ENCODE measurements around the gene AP5B1. TPM values are rescaled to one million over a fixed set of nuclear protein-coding genes. Genes with fewer than 3 reads are reported as not detected.
"Not testable (repeated sequence)": the region's sequence is repeated elsewhere in the genome, so short reads cannot be mapped to it uniquely, and the experiment has no call there.

Gene AP5B1
- polyA plus RNA-seq, 10 donors, result 1.4 to 3.0 (median 2.2) TPM

DNA sequence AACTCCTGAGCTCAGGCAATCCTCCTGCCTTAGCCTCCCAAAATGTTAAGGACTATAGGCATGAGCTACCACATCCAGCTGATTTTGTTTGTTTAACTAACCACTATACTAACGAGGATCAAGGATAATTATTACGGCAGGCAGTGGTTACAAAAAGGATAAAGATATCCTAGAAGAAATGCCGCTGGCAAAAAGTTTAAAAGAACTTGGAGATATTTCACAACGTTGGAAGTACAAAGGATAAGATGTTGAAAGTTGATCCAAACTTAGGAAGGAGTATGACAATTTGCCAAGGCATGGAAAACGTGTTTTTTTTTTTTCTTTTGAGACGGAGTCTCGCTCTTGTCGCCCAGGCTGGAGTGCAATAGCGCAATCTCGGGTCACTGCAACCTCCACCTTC lies 13.4 kb downstream of the AP5B1 start:
- no peak for DNase-seq

DNA sequence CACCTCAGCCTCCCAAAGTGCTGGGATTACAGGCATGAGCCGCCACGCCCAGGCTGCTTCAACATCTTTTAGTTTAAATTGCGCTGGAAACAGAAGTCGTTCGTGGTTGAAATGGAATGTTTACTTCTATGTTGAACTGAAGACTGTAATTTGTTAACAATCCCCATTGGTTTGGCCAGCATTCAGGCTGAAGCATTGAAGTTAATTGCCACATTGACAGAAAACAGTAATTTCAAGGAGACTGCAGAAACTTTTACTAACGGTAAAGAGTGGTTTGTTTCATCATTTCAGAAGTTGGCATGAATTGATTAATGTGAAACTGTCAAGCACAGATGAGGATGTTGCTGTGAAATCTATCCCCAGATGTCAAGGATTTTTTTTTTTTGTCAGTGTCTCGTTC lies 14.2 kb downstream of the AP5B1 start:
- peak in 1 of 3 donors; percentile 24 for DNase-seq

DNA sequence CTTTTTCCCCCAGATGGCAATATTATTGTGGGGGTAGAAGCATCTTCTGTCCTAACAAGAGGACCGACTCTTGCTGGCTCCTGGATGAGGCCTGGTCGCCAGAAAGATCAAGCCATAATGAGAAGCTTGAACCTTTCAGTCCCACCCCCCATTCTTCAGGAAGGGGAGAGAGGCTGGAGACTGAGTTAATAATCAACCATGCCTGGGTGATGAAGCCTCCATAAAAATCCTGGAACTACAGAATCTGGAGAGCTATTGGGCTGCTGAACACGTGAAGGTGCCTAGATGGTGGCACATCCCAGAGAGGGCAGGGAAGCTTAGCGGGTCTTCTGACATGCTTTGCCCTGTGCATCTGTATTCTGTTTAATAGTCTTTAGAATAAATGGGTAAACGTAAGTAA lies 16.3 kb downstream of the AP5B1 start:
- DNase-seq, result no peak

DNA sequence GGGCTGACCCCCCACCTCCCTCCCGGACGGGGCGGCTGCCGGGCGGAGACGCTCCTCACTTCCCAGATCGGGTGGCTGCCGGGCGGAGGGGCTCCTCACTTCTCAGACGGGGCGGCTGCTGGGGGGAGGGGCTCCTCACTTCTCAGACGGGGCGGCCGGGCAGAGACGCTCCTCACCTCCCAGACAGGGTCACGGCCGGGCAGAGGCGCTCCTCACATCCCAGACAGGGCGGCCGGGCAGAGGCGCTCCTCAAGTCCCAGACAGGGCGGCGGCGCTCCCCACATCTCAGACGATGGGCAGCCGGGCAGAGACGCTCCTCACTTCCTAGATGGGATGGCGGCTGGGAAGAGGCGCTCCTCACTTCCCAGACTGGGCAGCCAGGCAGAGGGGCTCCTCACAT lies 18.0 kb downstream of the AP5B1 start:
- DNase-seq, result not testable (repeated sequence)

DNA sequence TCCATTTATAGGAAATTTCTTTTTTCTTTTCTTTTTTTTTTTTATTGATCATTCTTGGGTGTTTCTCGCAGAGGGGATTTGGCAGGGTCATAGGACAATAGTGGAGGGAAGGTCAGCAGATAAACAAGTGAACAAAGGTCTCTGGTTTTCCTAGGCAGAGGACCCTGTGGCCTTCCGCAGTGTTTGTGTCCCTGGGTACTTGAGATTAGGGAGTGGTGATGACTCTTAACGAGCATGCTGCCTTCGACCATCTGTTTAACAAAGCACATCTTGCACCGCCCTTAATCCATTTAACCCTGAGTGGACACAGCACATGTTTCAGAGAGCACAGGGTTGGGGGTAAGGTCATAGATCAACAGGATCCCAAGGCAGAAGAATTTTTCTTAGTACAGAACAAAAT lies 18.6 kb downstream of the AP5B1 start:
- not testable (repeated sequence) for DNase-seq

DNA sequence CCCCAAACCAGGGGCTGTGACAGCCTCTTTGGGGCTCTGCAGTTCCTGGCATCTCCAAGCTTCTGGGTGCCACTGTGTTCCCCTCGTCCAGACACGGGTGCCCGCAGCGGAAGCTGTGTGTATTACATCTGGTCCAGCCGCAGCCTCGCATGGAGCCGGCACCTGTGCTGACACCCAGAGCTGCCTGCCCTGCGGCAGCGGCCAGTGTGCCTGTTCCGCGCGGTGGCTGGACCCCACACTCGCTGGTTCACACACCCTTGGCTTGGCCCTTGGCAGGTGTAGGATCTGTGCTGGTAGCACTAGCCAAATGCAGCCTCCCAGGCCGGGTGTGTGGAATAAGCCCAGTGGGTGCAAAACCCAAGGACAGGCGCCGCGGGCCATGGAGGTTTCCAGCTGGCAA lies 35.7 kb downstream of the AP5B1 start:
- no peak for DNase-seq

DNA sequence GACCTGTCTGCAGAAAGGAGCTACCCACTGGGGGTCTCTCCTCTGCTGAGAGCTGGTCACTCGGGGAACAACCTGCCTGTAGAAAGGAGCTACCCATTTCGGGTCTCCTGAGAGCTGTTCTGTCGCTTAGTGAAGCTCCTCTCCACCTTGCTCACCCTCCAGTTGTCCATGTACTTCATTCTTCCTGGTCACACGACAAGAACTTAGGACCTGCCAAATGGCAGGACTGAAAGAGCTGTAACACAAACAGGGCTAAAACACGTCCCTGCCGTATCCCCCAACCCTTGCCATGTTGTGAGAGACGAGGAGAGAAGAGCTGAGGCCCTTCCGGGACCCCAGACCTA lies 36.1 kb downstream of the AP5B1 start:
- no peak for DNase-seq

DNA sequence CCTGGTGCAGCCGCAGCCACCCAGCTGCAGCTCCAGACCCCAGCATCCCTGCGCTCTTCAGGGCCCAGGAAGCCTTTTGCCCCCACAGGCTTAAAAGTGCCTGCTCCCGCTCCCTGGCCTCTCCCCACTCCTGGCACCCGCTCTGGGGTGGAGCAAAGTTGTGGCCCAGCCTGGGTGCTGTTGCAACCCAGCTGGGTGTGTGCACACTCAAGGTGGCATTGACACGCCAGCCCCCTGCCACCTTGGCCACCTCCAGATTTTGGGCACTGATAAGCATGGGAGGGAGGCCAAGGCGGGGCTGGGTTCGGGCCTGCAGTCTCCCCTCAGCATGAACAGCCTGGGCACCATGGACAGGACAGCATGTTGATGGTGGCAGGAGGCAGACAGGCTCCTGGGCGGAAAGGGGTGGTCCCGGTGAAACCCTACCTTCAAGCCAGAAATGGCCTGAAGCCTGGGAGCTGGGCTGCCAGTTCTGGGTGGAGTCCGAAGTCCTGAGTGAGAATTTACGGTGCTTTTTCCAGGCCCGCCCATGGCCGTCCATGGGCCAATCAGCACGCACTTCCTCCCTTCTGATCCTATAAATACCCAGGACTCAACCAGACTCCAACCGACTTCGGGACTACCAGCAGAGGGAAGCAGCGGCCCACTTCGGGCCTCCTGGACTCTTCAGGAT lies 36.6 kb downstream of the AP5B1 start:
- peak in 2 of 3 donors; percentile 2 to 14 for DNase-seq

DNA sequence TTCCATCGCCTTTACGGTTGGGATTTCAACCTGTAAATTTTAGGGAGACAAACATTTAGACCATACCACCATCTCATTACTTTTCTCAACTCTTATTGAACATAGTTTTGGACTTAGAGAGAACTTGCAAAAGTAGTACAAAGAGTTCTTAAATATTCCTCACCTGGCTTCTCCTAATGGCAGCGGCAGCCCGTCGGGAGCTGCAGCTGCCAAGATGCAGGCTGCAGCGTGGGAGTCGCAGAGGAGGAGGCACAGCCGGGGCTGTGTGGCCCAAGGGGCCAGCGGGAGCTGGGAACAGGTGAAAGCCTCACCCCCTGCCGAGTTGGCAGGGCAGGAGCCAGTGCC lies 37.1 kb downstream of the AP5B1 start:
- DNase-seq, result no peak

DNA sequence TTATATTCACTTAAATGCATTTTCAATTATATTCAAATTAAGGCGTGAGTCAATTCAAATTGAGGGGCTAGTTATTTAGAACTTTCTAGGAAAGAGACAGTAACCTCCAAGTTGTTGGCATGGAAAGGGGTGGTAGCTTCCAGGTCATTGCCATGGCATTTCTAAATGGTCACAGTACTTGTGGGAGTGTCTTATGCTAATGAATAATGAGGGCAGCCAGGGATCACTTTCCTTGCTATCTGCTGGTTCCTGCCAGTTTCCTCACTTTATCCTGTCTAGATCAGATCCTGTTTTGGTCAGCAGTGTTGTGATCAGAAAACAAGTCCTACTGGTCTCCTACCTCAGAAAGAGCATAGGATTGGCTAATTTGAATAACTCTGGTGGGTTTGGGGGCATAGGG lies 38.4 kb downstream of the AP5B1 start:
- no peak for DNase-seq

DNA sequence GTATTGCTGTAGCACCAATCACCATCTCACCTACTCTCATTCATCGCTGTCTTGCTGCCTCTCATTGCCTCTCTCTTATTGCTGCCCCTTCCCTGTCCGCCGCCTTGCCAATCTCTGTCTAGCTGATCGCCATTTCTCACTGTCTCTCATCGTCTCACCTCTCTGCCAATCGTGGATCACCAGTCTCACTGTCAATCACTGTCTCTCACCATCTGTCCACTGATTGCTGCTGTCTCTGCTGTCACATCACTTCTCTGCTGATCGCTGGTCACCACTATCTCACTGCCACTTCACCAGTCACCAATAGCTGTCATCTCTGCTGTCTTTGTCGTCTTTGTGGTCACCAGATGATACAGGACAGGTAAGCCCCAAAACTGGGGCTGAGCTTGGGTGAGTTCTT lies 39.6 kb downstream of the AP5B1 start:
- no peak for DNase-seq

DNA sequence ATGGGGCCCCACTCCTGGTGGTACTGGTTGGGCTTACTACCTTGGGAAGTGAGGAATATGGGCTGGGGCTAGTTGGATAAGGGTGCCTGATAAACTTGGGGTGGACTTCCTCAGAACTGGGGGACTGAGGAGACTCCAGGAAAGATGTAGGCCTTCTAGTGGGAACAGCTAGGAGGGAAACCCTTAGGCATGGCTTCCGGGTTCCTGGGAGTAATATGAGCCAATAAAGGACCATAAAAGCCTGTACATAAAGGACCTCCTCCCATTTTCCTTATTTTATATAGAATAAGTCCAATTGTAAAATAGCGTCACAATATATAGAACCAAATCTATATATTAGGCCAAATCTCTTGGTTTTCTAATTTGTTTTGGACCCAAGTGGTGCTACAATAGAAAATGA lies 41.8 kb downstream of the AP5B1 start:
- DNase-seq, result no peak

DNA sequence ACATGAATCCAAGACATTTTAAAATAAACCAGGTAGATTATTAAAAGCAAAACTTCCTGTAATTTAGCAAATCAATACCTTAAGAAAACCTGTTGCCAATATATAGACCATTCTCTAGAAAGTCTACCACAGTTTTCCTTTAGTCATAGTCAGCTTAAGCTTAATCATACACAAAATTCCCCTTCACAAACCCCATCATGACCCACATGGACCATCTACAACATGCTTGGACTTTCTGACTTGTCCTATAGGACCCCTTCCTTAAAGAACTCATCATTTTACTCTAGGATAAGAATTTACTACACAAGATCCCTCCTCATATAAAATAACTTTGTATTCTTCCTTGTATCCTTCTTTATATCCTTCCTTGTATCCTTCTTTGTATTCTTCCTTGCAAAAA lies 44.0 kb downstream of the AP5B1 start:
- no peak for DNase-seq

DNA sequence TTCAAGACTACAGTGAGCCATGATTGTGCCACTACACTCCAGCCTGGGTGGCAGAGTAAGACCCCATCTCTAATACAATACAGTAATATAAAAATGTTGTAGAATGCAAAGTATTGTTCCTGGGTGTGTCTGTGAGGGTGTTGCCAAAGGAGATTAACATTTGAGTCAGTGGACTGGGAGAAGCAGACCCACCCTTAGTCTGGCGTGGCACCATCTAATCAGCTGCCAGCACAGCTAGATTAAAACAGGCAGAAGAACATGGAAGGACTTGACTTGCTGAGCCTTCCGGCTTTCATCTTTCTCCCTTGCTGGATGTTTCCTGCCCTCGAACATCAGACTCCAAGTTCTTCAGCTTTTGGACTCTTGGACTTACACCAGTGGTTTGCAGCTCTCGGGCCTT lies 45.7 kb downstream of the AP5B1 start:
- DNase-seq, result not testable (repeated sequence)

DNA sequence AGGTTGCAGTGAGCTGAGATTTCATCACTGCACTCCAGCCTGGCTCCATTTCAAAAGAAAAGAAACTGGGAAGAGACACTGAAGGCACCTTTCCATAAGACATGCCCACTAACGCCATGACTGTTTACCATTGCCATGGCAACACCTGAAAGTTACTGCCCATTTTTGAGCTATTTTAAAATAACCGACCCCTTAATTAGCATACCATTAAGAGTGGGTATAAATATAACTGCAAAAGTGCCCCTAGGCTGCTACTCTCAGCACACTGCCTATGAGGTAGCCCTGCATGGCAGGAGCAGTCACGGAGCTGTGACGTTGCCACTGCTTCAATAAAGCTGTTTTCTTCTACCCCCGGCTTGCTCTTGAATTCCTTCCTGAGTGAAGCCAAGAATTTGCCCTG lies 50.3 kb downstream of the AP5B1 start:
- no peak for DNase-seq

DNA sequence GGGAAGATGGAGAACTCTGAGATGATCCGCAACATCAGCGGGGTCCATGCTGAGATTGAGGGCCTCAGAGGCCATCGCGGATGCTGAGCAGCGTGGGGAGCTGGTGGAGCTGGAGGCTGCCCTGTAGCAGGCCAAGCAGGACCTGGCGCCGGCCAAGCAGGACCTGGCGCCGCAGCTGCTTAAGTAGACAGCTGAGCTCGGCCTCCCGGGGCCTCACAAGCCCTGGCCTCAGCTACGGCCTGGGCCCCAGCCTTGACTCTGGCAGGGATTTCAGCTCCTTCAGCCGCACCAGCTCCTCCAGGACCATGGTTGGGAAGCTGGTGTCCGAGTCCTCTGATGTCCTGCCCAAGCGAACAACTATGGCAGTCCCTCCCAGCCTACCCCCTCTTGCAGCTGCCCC lies 52.9 kb downstream of the AP5B1 start:
- DNase-seq, result no peak

DNA sequence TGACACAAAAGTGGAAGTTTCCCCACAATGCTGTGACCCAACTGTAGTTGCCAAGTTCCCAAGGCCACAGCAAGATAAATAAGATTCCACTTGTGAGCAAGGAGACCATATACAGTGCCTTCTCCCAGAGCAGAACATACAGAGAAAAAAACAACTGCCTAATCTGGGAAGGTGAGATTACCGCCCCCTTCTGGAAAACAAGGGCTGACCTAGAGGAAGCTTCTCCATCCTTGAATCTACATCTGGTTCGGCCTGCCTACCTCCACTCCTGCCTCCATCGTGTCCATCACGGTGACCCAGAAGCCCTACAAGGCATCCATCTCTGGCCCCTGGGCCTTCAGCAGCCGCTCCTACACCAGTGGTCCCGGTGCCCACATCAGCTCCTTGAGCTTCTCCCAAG lies 54.1 kb downstream of the AP5B1 start:
- no peak for DNase-seq

Other genes with a start within 250 kb of the AP5B1 start
- gene LTBP3, start 222.6 kb downstream of the AP5B1 start, polyA plus RNA-seq (ENCODE audit: insufficient read length in 10 of 10), result 100 to 1,000 TPM; 104 to 189 (median 128) TPM
- 10 to 100 TPM; 51.9 to 71.8 (median 54.4) TPM for gene ZNRD2, start 210.5 kb downstream of the AP5B1 start, polyA plus RNA-seq (ENCODE audit: insufficient read length in 10 of 10)
- 10 to 100 TPM; 29.3 to 39.1 (median 34.5) TPM for gene FAM89B, start 208.4 kb downstream of the AP5B1 start, polyA plus RNA-seq (ENCODE audit: insufficient read length in 10 of 10)
- gene EHBP1L1, start 204.9 kb downstream of the AP5B1 start, polyA plus RNA-seq (ENCODE audit: insufficient read length in 10 of 10), result 100 to 1,000 TPM; 140 to 326 (median 260) TPM
- gene KCNK7, start 185.2 kb downstream of the AP5B1 start, polyA plus RNA-seq (ENCODE audit: insufficient read length in 10 of 10), result 1 to 10 TPM in 6 of 10 donors, under 1 TPM in 4; 0.33 to 2.7 (median 1.1) TPM
- gene MAP3K11, start 166.8 kb downstream of the AP5B1 start, polyA plus RNA-seq (ENCODE audit: insufficient read length in 10 of 10), result 10 to 100 TPM; 21.8 to 34.2 (median 26.6) TPM
- 10 to 100 TPM; 12.6 to 23.6 (median 17.5) TPM for gene PCNX3, start 165.2 kb downstream of the AP5B1 start, polyA plus RNA-seq (ENCODE audit: insufficient read length in 10 of 10)
- gene SIPA1, start 142.9 kb downstream of the AP5B1 start, polyA plus RNA-seq (ENCODE audit: insufficient read length in 10 of 10), result 10 to 100 TPM; 24.4 to 44.3 (median 36.2) TPM
- gene RELA, start 118.1 kb downstream of the AP5B1 start, polyA plus RNA-seq (ENCODE audit: insufficient read length in 10 of 10), result 10 to 100 TPM; 38.3 to 47.3 (median 42.1) TPM
- gene KAT5, start 68.7 kb downstream of the AP5B1 start, polyA plus RNA-seq (ENCODE audit: insufficient read length in 10 of 10), result 10 to 100 TPM; 29.1 to 39.6 (median 34.4) TPM
- gene RNASEH2C, start 60.2 kb downstream of the AP5B1 start, polyA plus RNA-seq (ENCODE audit: insufficient read length in 10 of 10), result 10 to 100 TPM; 20.0 to 30.6 (median 25.3) TPM
- gene OVOL1, start 6.1 kb upstream of the AP5B1 start, polyA plus RNA-seq (ENCODE audit: insufficient read length in 10 of 10), result 1 to 10 TPM in 1 of 10 donors, under 1 TPM in 1, not detected in 8; 0.31 to 1.2 TPM
- 1 to 10 TPM in 9 of 10 donors, under 1 TPM in 1; 0.64 to 2.3 (median 1.6) TPM for gene SNX32, start 53.0 kb upstream of the AP5B1 start, polyA plus RNA-seq (ENCODE audit: insufficient read length in 10 of 10)
- 100 to 1,000 TPM; 475 to 750 (median 627) TPM for gene CFL1, start 77.2 kb upstream of the AP5B1 start, polyA plus RNA-seq (ENCODE audit: insufficient read length in 10 of 10)
- 10 to 100 TPM; 31.7 to 60.8 (median 41.9) TPM for gene MUS81, start 79.5 kb upstream of the AP5B1 start, polyA plus RNA-seq (ENCODE audit: insufficient read length in 10 of 10)
- 100 to 1,000 TPM in 5 of 10 donors, 10 to 100 TPM in 5; 83.5 to 137 (median 101) TPM for gene EFEMP2, start 91.8 kb upstream of the AP5B1 start, polyA plus RNA-seq (ENCODE audit: insufficient read length in 10 of 10)
- 1 to 10 TPM in 4 of 10 donors, under 1 TPM in 5, not detected in 1; 0.69 to 2.9 (median 0.98) TPM for gene CTSW, start 98.9 kb upstream of the AP5B1 start, polyA plus RNA-seq (ENCODE audit: insufficient read length in 10 of 10)
- 10 to 100 TPM; 57.3 to 68.8 (median 61.7) TPM for gene FIBP, start 107.5 kb upstream of the AP5B1 start, polyA plus RNA-seq (ENCODE audit: insufficient read length in 10 of 10)
- 10 to 100 TPM in 8 of 10 donors, 1 to 10 TPM in 2; 9.2 to 24.8 (median 12.6) TPM for gene CCDC85B, start 109.7 kb upstream of the AP5B1 start, polyA plus RNA-seq (ENCODE audit: insufficient read length in 10 of 10)
- under 1 TPM in 6 of 10 donors, not detected in 4; 0.22 to 0.64 (median 0.29) TPM for gene FOSL1, start 119.4 kb upstream of the AP5B1 start, polyA plus RNA-seq (ENCODE audit: insufficient read length in 10 of 10)
- 10 to 100 TPM; 27.2 to 39.2 (median 32.0) TPM for gene C11orf68, start 138.1 kb upstream of the AP5B1 start, polyA plus RNA-seq (ENCODE audit: insufficient read length in 10 of 10)
- 100 to 1,000 TPM in 2 of 10 donors, 10 to 100 TPM in 8; 46.8 to 108 (median 66.1) TPM for gene DRAP1, start 138.4 kb upstream of the AP5B1 start, polyA plus RNA-seq (ENCODE audit: insufficient read length in 10 of 10)
- under 1 TPM in 2 of 10 donors, not detected in 8; 0.25 to 0.40 TPM for gene TSGA10IP, start 164.5 kb upstream of the AP5B1 start, polyA plus RNA-seq (ENCODE audit: insufficient read length in 10 of 10)
- 10 to 100 TPM; 30.7 to 42.6 (median 36.7) TPM for gene SART1, start 180.8 kb upstream of the AP5B1 start, polyA plus RNA-seq (ENCODE audit: insufficient read length in 10 of 10)
- gene EIF1AD, start 221.2 kb upstream of the AP5B1 start, polyA plus RNA-seq (ENCODE audit: insufficient read length in 10 of 10), result 10 to 100 TPM; 14.0 to 23.0 (median 18.6) TPM
- gene BANF1, start 221.5 kb upstream of the AP5B1 start, polyA plus RNA-seq (ENCODE audit: insufficient read length in 10 of 10), result 100 to 1,000 TPM; 199 to 250 (median 215) TPM
- not detected for gene CST6, start 231.0 kb upstream of the AP5B1 start, polyA plus RNA-seq (ENCODE audit: insufficient read length in 10 of 10)
- gene CATSPER1, start 245.5 kb upstream of the AP5B1 start, polyA plus RNA-seq (ENCODE audit: insufficient read length in 10 of 10), result under 1 TPM in 6 of 10 donors, not detected in 4; 0.10 to 0.26 (median 0.22) TPM